Measurements from ENCODE around the gene FLNC. TPM values are rescaled to one million over a fixed set of nuclear protein-coding genes. Genes with fewer than 3 reads are reported as not detected.

FLNC gene
- total and polyA plus RNA-seq, 9 of the 15 experiments (the other 6 are each of a cell fraction or from before 2014, with no cell fraction given): 0.90 to 155 (median 28.8) TPM

GRCh38 chr7:128852537-128853254 lies 22.5 kb downstream of the FLNC start:
- Histone ChIP-seq H2AFZ (ENCODE audit: low read depth, low read length) (no peak overlapping the region), H3K9me3 (replicated peaks; ENCODE audit: control insufficient read depth, insufficient read depth, low read depth, low read length) (no peaks in the 10 kb centered on the region), H3K36me3 (ENCODE audit: control insufficient read depth, insufficient read depth, low read length) (peaks cover 97% of the 10 kb centered on the region), H3K4me1 (replicated peaks in 1 of 2; ENCODE audit: control insufficient read depth in 2 of 2, insufficient read depth in 2 of 2, low read length in 2 of 2) (peaks cover 0 to 36% of the 10 kb centered on the region in 2 experiments; a peak in 1 of 5 replicates), H3K9me1 (ENCODE audit: control insufficient read depth, insufficient read depth, low read length) (no peaks in the 10 kb centered on the region), H3K27ac (ENCODE audit: extremely low read depth, low read depth, low read length) (no peak overlapping the region), H3K79me2 (ENCODE audit: control insufficient read depth, insufficient read depth, low read length) (no peaks in the 10 kb centered on the region), H3K9ac (ENCODE audit: insufficient read depth in 1 of 2, low read depth in 2 of 2, low read length in 2 of 2) (no peak overlapping the region), H3K4me3 (no peak overlapping the region), H4K20me1 (replicated peaks; ENCODE audit: control insufficient read depth, insufficient read depth, low read length) (peaks cover 3% of the 10 kb centered on the region; the same call in 1 of the 2 replicates), H3K27me3 (ENCODE audit: control insufficient read depth in 2 of 2, insufficient read depth in 2 of 2, low read length in 2 of 2) (no peaks in the 10 kb centered on the region), H3K4me2 (ENCODE audit: insufficient read depth, low read length) (no peak overlapping the region)
- no peak for ATAC-seq
- ChIA-PET CTCF (ENCODE audit: low intra/inter-chr PET ratio) (no interaction called here), POLR2A (no interaction called here)
- in situ Hi-C loops (cut with MboI) (no loop called here), intact Hi-C loops (cut with micrococcal nuclease) (no loop called here)
- WGBS (ENCODE audit: insufficient coverage, low coverage, missing lambda C conversion rate): 90% methylated on average over 28 of the region's 28 CpGs
- FAIRE-seq: no peak
- DNase-seq (ENCODE audit: extremely low read depth in 1 of 4, low spot score in 3 of 4): no peak
- no TSS peak for BruUV-seq (replicated peaks)
- TF ChIP-seq HLTF (IDR thresholded peaks at IDR 0.05): no peak
- TF ChIP-seq NR2F6 (CRISPR knock-in tag; IDR thresholded peaks at IDR 0.05): no peak
- TF ChIP-seq, protein P1, sequence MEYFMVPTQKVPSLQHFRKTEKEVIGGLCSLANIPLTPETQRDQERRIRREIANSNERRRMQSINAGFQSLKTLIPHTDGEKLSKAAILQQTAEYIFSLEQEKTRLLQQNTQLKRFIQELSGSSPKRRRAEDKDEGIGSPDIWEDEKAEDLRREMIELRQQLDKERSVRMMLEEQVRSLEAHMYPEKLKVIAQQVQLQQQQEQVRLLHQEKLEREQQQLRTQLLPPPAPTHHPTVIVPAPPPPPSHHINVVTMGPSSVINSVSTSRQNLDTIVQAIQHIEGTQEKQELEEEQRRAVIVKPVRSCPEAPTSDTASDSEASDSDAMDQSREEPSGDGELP (CRISPR knock-in tag; IDR thresholded peaks at IDR 0.05; ENCODE audit: borderline replicate concordance): 0 out of 2 replicates have a peak, but pooled peaks have one; percentile 21
- TF ChIP-seq TRIM28 (IDR thresholded peaks at IDR 0.05): no peak
- TF ChIP-seq SIN3A (IDR thresholded peaks at IDR 0.05; ENCODE audit: borderline replicate concordance in 2 of 2, control insufficient read depth in 1 of 2, low read depth in 2 of 2, low read length in 2 of 2): no peak
- TF ChIP-seq, protein P2, sequence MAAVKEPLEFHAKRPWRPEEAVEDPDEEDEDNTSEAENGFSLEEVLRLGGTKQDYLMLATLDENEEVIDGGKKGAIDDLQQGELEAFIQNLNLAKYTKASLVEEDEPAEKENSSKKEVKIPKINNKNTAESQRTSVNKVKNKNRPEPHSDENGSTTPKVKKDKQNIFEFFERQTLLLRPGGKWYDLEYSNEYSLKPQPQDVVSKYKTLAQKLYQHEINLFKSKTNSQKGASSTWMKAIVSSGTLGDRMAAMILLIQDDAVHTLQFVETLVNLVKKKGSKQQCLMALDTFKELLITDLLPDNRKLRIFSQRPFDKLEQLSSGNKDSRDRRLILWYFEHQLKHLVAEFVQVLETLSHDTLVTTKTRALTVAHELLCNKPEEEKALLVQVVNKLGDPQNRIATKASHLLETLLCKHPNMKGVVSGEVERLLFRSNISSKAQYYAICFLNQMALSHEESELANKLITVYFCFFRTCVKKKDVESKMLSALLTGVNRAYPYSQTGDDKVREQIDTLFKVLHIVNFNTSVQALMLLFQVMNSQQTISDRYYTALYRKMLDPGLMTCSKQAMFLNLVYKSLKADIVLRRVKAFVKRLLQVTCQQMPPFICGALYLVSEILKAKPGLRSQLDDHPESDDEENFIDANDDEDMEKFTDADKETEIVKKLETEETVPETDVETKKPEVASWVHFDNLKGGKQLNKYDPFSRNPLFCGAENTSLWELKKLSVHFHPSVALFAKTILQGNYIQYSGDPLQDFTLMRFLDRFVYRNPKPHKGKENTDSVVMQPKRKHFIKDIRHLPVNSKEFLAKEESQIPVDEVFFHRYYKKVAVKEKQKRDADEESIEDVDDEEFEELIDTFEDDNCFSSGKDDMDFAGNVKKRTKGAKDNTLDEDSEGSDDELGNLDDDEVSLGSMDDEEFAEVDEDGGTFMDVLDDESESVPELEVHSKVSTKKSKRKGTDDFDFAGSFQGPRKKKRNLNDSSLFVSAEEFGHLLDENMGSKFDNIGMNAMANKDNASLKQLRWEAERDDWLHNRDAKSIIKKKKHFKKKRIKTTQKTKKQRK (IDR thresholded peaks at IDR 0.05; ENCODE audit: borderline replicate concordance, low read depth, low read length): no peak
- peak; percentile 55 for TF ChIP-seq RBFOX2 (IDR thresholded peaks at IDR 0.05; ENCODE audit: low read depth, low read length)
- no peak for TF ChIP-seq PHB2 (IDR thresholded peaks at IDR 0.05; ENCODE audit: low read depth)
- TF ChIP-seq NFYB (IDR thresholded peaks at IDR 0.05; ENCODE audit: extremely low read depth, insufficient read length): no peak
- no peak for TF ChIP-seq XRCC5 (IDR thresholded peaks at IDR 0.05; ENCODE audit: low read depth, low read length)
- TF ChIP-seq RBM22 (IDR thresholded peaks at IDR 0.05; ENCODE audit: low read depth, low read length, poor library complexity, severe bottlenecking): no peak
- no peak for TF ChIP-seq ZNF740 (CRISPR knock-in tag; IDR thresholded peaks at IDR 0.05)
- TF ChIP-seq ZNF740 (tag; IDR thresholded peaks at IDR 0.05): no peak
- TF ChIP-seq, protein P3, sequence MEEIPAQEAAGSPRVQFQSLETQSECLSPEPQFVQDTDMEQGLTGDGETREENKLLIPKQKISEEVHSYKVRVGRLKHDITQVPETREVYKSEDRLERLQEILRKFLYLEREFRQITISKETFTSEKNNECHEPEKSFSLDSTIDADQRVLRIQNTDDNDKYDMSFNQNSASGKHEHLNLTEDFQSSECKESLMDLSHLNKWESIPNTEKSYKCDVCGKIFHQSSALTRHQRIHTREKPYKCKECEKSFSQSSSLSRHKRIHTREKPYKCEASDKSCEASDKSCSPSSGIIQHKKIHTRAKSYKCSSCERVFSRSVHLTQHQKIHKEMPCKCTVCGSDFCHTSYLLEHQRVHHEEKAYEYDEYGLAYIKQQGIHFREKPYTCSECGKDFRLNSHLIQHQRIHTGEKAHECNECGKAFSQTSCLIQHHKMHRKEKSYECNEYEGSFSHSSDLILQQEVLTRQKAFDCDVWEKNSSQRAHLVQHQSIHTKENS (CRISPR knock-in tag; IDR thresholded peaks at IDR 0.05): no peak
- no peak for TF ChIP-seq ZNF589 (CRISPR knock-in tag; IDR thresholded peaks at IDR 0.05; ENCODE audit: low read depth)
- peak; percentile 67 for TF ChIP-seq POLR2G (IDR thresholded peaks at IDR 0.05; ENCODE audit: low read depth, low read length)
